SU-DHL-6 (cell line): ENCODE measurements around the gene NBPF1.
A peak's percentile ranks its signal among the peaks of the same experiment; 100 is the strongest.

Experiments used
- H2AFZ ChIP-seq: fragments of 200-600 bp; sonication (generic); 2 replicates; pipeline ENCODE4 v1.6.1; 2014; ENCODE audit warnings: low read depth, mild to moderate bottlenecking, moderate library complexity, mixed read lengths, antibody characterized with exemption, low read length; ENCODE audit not compliant: severe bottlenecking
- H3F3A ChIP-seq: fragments of 200-600 bp; shearing (Covaris generic); 2 replicates; pipeline ENCODE4 v1.6.0; 2016; ENCODE audit warnings: antibody characterized with exemption, mild to moderate bottlenecking; ENCODE audit not compliant: insufficient read depth
- H3K27ac ChIP-seq: fragments of 200-600 bp; sonication (generic); 2 replicates; pipeline ENCODE4 v1.5.1; 2016; ENCODE audit warnings: low read depth, mild to moderate bottlenecking, low read length, moderate library complexity, mixed read lengths
- H3K27me3 ChIP-seq: fragments of 200-600 bp; sonication (generic), shearing (Covaris generic); 2 replicates; pipeline ENCODE4 v1.6.0; 2014; ENCODE audit warnings: mild to moderate bottlenecking, low read length
- H3K36me3 ChIP-seq: fragments of 200-600 bp; sonication (generic); 2 replicates; pipeline ENCODE4 v1.6.1; 2014; ENCODE audit warnings: mild to moderate bottlenecking, low read length, mixed read lengths
- H3K4me2 ChIP-seq: fragments of 300-600, 200-600 bp; shearing (Covaris generic), sonication (generic); 2 replicates; pipeline ENCODE4 v1.6.0; 2014; ENCODE audit warnings: low read length, low read depth, mild to moderate bottlenecking; ENCODE audit not compliant: poor library complexity, severe bottlenecking
- H3K4me3 ChIP-seq: fragments of 200-600 bp; sonication (generic); 2 replicates; pipeline ENCODE4 v1.5.1; 2014; ENCODE audit warnings: antibody characterized with exemption, low read length, mild to moderate bottlenecking, mixed read lengths; ENCODE audit not compliant: insufficient read depth, poor library complexity, severe bottlenecking
- H3K79me2 ChIP-seq: fragments of 200-600 bp; sonication (generic); 2 replicates; pipeline ENCODE4 v1.6.1; 2014; ENCODE audit warnings: mild to moderate bottlenecking, low read length, moderate library complexity; ENCODE audit not compliant: insufficient read depth
- H3K9ac ChIP-seq: fragments of 200-600 bp; sonication (generic); 2 replicates; pipeline ENCODE4 v1.7.0; 2014; ENCODE audit warnings: mild to moderate bottlenecking, low read length
- H3K9me2 ChIP-seq: fragments of 200-600 bp; sonication (generic); replicated peaks from 2 replicates; pipeline ENCODE4 v1.6.1; 2014; ENCODE audit warnings: low read length; ENCODE audit not compliant: insufficient read depth
- H3K9me3 ChIP-seq: fragments of 200-600 bp; sonication (generic); 2 replicates; pipeline ENCODE4 v1.6.1; 2014; ENCODE audit warnings: low read length, mixed read lengths; ENCODE audit not compliant: insufficient read depth
- H4K20me1 ChIP-seq: fragments of 200-600 bp; sonication (generic); 2 replicates; pipeline ENCODE4 v1.6.1; 2014; ENCODE audit warnings: low read depth, mild to moderate bottlenecking, antibody characterized with exemption, low read length, moderate library complexity, mixed read lengths
- EZH2phosphoT487 ChIP-seq: fragments of 200-600 bp; sonication (generic), shearing (Covaris generic); conservative IDR thresholded peaks from 2 replicates; pipeline ENCODE4 v1.6.1; 2018; ENCODE audit warnings: mild to moderate bottlenecking, antibody characterized with exemption, low read length, moderate library complexity, mixed read lengths
- TF ChIP-seq, protein P1 (sequence below): fragments of 200-600 bp; sonication (generic); IDR thresholded peaks from one replicate; pipeline ENCODE4 v1.5.1; 2017; ENCODE audit warnings: antibody characterized with exemption, mild to moderate bottlenecking, low read length, moderate library complexity; ENCODE audit not compliant: insufficient read depth, poor library complexity, severe bottlenecking

The NBPF1 gene

DNA sequence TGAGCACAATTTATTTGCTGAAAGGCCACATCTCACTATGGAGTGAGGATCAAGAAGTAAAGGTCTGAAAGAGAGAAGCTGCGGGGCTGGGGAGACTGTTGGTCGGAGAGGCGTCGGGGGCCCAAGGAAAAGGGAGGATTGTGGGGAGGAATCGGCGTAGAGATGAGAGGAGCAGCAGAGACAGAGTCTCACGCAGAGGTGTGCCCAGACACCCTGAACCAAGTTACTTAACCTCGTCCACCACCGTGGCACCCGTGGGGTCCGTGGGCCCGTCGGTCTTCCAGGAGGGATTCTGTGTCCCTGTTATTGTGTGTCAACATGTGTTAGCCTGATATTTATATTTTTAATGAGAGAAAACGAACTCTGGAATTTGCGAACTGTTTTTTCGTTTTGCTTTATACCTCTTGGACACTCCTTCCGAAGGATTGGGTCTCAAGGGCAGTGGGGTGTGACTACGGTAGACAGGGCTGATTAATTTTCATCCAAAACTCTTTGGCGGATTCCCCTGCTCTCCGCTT is 3.8 kb upstream of the NBPF1 start:
- no peaks in the 10 kb centered on the region for H3K36me3 ChIP-seq
- H3K4me3 ChIP-seq: no peak overlapping the region
- no peak overlapping the region for H3K9ac ChIP-seq
- no peaks in the 10 kb centered on the region for H3K9me3 ChIP-seq
- H4K20me1 ChIP-seq: no peaks in the 10 kb centered on the region
- H3K27ac ChIP-seq: no peak overlapping the region
- no peak for TF ChIP-seq EZH2phosphoT487
- TF ChIP-seq, protein P1, sequence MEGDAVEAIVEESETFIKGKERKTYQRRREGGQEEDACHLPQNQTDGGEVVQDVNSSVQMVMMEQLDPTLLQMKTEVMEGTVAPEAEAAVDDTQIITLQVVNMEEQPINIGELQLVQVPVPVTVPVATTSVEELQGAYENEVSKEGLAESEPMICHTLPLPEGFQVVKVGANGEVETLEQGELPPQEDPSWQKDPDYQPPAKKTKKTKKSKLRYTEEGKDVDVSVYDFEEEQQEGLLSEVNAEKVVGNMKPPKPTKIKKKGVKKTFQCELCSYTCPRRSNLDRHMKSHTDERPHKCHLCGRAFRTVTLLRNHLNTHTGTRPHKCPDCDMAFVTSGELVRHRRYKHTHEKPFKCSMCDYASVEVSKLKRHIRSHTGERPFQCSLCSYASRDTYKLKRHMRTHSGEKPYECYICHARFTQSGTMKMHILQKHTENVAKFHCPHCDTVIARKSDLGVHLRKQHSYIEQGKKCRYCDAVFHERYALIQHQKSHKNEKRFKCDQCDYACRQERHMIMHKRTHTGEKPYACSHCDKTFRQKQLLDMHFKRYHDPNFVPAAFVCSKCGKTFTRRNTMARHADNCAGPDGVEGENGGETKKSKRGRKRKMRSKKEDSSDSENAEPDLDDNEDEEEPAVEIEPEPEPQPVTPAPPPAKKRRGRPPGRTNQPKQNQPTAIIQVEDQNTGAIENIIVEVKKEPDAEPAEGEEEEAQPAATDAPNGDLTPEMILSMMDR: no peak
- no peak overlapping the region for H3K4me2 ChIP-seq
- H3K79me2 ChIP-seq: no peaks in the 10 kb centered on the region
- no peaks in the 10 kb centered on the region for H3K27me3 ChIP-seq
- H3F3A ChIP-seq: peaks cover 15% of the 10 kb centered on the region
- no peaks in the 10 kb centered on the region for H3K9me2 ChIP-seq
- no peak overlapping the region for H2AFZ ChIP-seq

DNA sequence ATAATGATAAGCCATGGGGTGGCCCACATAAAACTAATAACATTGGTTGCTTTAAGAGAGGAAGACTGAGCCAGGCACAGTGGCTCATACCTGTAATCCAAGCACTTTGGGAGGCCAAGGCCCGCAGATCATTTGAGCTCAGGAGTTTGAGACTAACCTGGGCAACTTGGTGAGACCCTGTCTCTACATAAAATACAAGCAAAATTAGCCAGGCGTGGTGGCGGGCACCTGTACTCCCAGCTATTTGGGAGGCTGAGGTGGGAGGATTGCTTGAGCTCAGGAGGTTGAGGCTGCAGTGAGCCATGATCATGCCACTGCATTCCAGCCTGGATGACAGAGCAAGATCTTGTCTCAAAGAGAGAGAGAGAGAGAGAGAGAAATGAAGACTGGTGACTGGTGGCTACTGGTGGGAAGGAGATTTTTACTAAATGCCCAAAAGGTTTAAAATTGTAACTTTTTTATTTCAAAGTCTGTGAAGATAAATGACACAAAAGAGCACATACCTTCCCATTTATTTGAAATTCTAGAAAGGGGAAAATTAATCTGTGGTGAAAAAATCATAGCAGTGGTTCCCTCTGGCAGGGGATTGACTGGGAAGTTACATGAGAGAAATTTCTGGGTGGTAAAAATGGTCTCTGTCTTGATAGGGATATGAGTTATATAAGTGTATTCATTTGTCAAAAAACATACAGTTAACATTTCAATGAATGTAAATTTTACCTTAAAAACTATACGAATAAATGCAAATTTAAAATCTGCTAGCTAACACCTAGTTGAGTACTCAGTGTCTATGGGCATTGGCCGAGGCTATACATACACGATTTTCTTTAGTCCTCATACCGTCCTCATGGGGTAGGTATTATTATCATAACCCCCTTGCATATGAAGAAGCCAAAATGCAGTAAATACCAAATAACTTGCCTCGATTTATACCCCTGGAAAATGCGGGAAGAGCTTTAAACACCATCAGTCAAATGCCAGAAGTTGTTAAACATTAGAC is 2.2 kb upstream of the NBPF1 start:
- no peaks in the 10 kb centered on the region for H3K9me3 ChIP-seq
- no peaks in the 10 kb centered on the region for H3K79me2 ChIP-seq
- no peak overlapping the region for H3K9ac ChIP-seq
- H3K4me2 ChIP-seq: no peak overlapping the region
- no peak for TF ChIP-seq EZH2phosphoT487
- TF ChIP-seq, protein P1: no peak
- H3K27me3 ChIP-seq: no peaks in the 10 kb centered on the region
- H3K27ac ChIP-seq: no peak overlapping the region
- no peak overlapping the region for H3K4me3 ChIP-seq
- no peak overlapping the region for H2AFZ ChIP-seq
- H3K9me2 ChIP-seq: no peaks in the 10 kb centered on the region
- no peaks in the 10 kb centered on the region for H3K36me3 ChIP-seq
- peaks cover 19% of the 10 kb centered on the region for H3F3A ChIP-seq
- no peaks in the 10 kb centered on the region for H4K20me1 ChIP-seq

DNA sequence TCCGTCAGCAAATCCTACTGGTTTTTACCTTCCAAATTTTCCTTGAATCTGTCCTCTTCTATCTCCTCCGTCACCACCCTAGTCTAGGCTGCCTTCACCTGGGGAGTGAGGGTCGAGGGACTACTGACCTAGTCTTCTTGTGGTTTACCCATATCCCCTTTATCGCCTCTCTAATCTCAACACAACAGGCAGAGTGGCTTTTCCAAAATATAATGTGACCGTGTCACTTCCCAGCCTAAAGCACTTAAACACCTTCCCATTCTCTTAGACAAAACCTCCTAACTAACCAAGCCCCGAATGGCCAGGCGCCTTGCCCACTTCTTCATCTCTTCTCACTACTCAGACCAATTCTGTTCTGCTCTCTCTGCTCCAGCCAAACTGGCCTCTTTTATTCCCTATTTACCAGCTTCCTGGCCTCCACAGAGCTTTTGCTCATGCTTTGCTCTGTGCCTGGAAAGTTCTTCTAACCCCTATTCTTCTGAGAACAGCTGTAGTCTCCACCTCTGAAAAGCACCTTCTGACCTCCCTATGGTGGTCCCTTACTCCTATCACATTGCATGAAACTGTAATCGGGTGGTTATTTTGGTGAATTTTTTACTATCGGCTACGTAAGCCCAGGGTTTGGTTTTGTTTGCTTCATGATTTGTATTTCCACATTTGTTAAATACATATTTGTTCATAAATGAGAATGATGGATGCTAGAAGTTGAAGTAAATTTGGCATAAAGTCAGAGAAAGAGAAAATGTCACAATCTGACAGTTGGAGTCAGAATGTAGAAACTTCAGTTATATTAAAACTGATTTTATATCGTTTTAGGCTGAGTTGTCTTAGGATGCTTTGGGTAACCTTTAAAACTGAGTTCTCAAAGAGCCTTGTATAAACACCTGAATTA is 1.2 kb upstream of the NBPF1 start:
- H3K27me3 ChIP-seq: no peaks in the 10 kb centered on the region
- no peaks in the 10 kb centered on the region for H3K9me2 ChIP-seq
- no peaks in the 10 kb centered on the region for H3K79me2 ChIP-seq
- H3K27ac ChIP-seq: no peak overlapping the region
- H3K4me3 ChIP-seq: no peak overlapping the region
- H3K9ac ChIP-seq: peak overlapping the region; percentile 63; the same call in 1 of the 2 replicates
- no peaks in the 10 kb centered on the region for H4K20me1 ChIP-seq
- no peak overlapping the region for H2AFZ ChIP-seq
- H3K36me3 ChIP-seq: no peaks in the 10 kb centered on the region
- H3K4me2 ChIP-seq: peak overlapping the region; percentile 56
- no peak for TF ChIP-seq EZH2phosphoT487
- TF ChIP-seq, protein P1: no peak
- H3K9me3 ChIP-seq: no peaks in the 10 kb centered on the region
- H3F3A ChIP-seq: peaks cover 19% of the 10 kb centered on the region
